Urinary bladder (tissue), 4 donors: ENCODE results near the gene AFF4. TPM values are rescaled to one million over a fixed set of nuclear protein-coding genes. Genes with fewer than 3 reads are reported as not detected.

Experiments used
- DNase-seq: peaks from one replicate; pipeline ENCODE4 v3.0.0-alpha.2; 2015; ENCODE audit errors: extremely low spot score
- H3K27ac ChIP-seq: one replicate; pipeline ENCODE4 v1.5.1; 2013; ENCODE audit warnings: low read depth, mild to moderate bottlenecking, moderate library complexity
- H3K36me3 ChIP-seq: one replicate; pipeline ENCODE4 v1.6.1; 2013; ENCODE audit warnings: mild to moderate bottlenecking, moderate library complexity; ENCODE audit not compliant: insufficient read depth
- H3K4me1 ChIP-seq: one replicate; pipeline ENCODE4 v1.6.1; 2013; ENCODE audit warnings: mild to moderate bottlenecking, moderate library complexity; ENCODE audit not compliant: insufficient read depth
- H3K4me3 ChIP-seq: one replicate; pipeline ENCODE4 v1.5.1; 2013; ENCODE audit warnings: low read depth, low read length
- WGBS: extraction: QIAGEN DNeasy Blood & Tissue Kit; methylation state at CpG from one replicate; pipeline ENCODE4 v1.1.7; 2013; 5-methylcytosine and 5-hydroxymethylcytosine counted together
- polyA plus RNA-seq: library from polyadenylated mRNA; stranded (reverse); fragments of 200-250 nt; gene quantifications from one replicate; pipeline ENCODE4 v1.2.3, GENCODE V29; 2013
- total RNA-seq: library from RNA; depleted of rRNA; stranded (reverse); fragments of >200 nt; gene quantifications from one replicate; pipeline ENCODE4 v1.2.3, GENCODE V29; 2014
- donor health status: healthy with polysubstance abuse.
- donor health status: healthy.

AFF4 gene
- total and polyA plus RNA-seq, 2 donors: 26.9 to 89.8 TPM

GRCh38 chr5:132943362-132944022 is 19.9 kb downstream of the AFF4 start:
- no peak overlapping the region for H3K27ac ChIP-seq
- H3K4me3 ChIP-seq: no peak overlapping the region
- H3K36me3 ChIP-seq: no peaks in the 10 kb centered on the region
- no peak for DNase-seq
- WGBS: 78% methylated on average over 3 of the region's 3 CpGs
- H3K4me1 ChIP-seq: no peaks in the 10 kb centered on the region

- no peaks in the 10 kb centered on the region for H3K4me1 ChIP-seq
- WGBS: 97% methylated on average over 5 of the region's 5 CpGs
- H3K27ac ChIP-seq: no peak overlapping the region
Observed at GRCh38 chr5:132941331-132941730, 22.1 kb downstream of the AFF4 start.

GRCh38 chr5:132928062-132928407 is 35.4 kb downstream of the AFF4 start:
- H3K4me3 ChIP-seq: no peak overlapping the region
- DNase-seq: no peak
- H3K36me3 ChIP-seq: peaks cover 2% of the 10 kb centered on the region
- no peak overlapping the region for H3K27ac ChIP-seq
- H3K4me1 ChIP-seq: no peaks in the 10 kb centered on the region
- whole genome bisulfite sequencing: 97% methylated on average over 2 of the region's 2 CpGs

More at GRCh38 chr5:132941331-132941730, 22.1 kb downstream of the AFF4 start:
- no peaks in the 10 kb centered on the region for H3K36me3 ChIP-seq
- no peak for DNase-seq
- H3K4me3 ChIP-seq: no peak overlapping the region

- Histone ChIP-seq H3K4me1 (no peaks in the 10 kb centered on the region), H3K27ac (no peak overlapping the region), H3K36me3 (peaks cover 2% of the 10 kb centered on the region), H3K4me3 (no peak overlapping the region)
- DNase-seq: no peak
- 77% methylated on average over 2 of the region's 2 CpGs for WGBS
Observed at GRCh38 chr5:132927355-132928061, 35.9 kb downstream of the AFF4 start.

- H3K36me3 ChIP-seq: peaks cover 2% of the 10 kb centered on the region
- 94% methylated on average over 4 of the region's 4 CpGs for WGBS
- H3K27ac ChIP-seq: no peak overlapping the region
- no peak overlapping the region for H3K4me3 ChIP-seq
- no peak for DNase-seq
- no peaks in the 10 kb centered on the region for H3K4me1 ChIP-seq
Observed at GRCh38 chr5:132926437-132926836, 37.0 kb downstream of the AFF4 start.

GRCh38 chr5:132916086-132916485 is 47.3 kb downstream of the AFF4 start:
- no peaks in the 10 kb centered on the region for H3K36me3 ChIP-seq
- 98% methylated on average over 3 of the region's 3 CpGs for WGBS
- no peaks in the 10 kb centered on the region for H3K4me1 ChIP-seq
- DNase-seq: no peak
- no peak overlapping the region for H3K27ac ChIP-seq
- H3K4me3 ChIP-seq: no peak overlapping the region

- H3K36me3 ChIP-seq: no peaks in the 10 kb centered on the region
- WGBS: 93% methylated on average over 5 of the region's 5 CpGs
Observed at GRCh38 chr5:132915681-132916080, 47.8 kb downstream of the AFF4 start.

GRCh38 chr5:132909702-132910101 is 53.7 kb downstream of the AFF4 start:
- Histone ChIP-seq H3K36me3 (no peaks in the 10 kb centered on the region), H3K4me3 (no peak overlapping the region), H3K27ac (no peak overlapping the region), H3K4me1 (no peaks in the 10 kb centered on the region)
- WGBS: 94% methylated on average over 1 of the region's 1 CpG
- DNase-seq: no peak

More at GRCh38 chr5:132915681-132916080, 47.8 kb downstream of the AFF4 start:
- H3K4me3 ChIP-seq: no peak overlapping the region
- DNase-seq: no peak
- H3K27ac ChIP-seq: no peak overlapping the region
- no peaks in the 10 kb centered on the region for H3K4me1 ChIP-seq

- Histone ChIP-seq H3K36me3 (no peaks in the 10 kb centered on the region), H3K27ac (no peak overlapping the region), H3K4me3 (no peak overlapping the region), H3K4me1 (no peaks in the 10 kb centered on the region)
- WGBS: 97% methylated on average over 2 of the region's 2 CpGs
- no peak for DNase-seq
Observed at GRCh38 chr5:132907161-132907560, 56.3 kb downstream of the AFF4 start.

- Histone ChIP-seq H3K4me1 (no peaks in the 10 kb centered on the region), H3K4me3 (no peak overlapping the region), H3K27ac (no peak overlapping the region), H3K36me3 (no peaks in the 10 kb centered on the region)
- no peak for DNase-seq
- WGBS: 67% methylated on average over 2 of the region's 2 CpGs
Observed at GRCh38 chr5:132905938-132906337, 57.5 kb downstream of the AFF4 start.

- WGBS: 98% methylated on average over 3 of the region's 3 CpGs
- no peaks in the 10 kb centered on the region for H3K36me3 ChIP-seq
- no peak for DNase-seq
Observed at GRCh38 chr5:132901730-132902129, 61.7 kb downstream of the AFF4 start.

GRCh38 chr5:132901036-132901435 is 62.4 kb downstream of the AFF4 start:
- Histone ChIP-seq H3K27ac (no peak overlapping the region), H3K36me3 (no peaks in the 10 kb centered on the region), H3K4me3 (no peak overlapping the region), H3K4me1 (no peaks in the 10 kb centered on the region)
- WGBS: 87% methylated on average over 4 of the region's 4 CpGs
- no peak for DNase-seq

More at GRCh38 chr5:132901730-132902129, 61.7 kb downstream of the AFF4 start:
- Histone ChIP-seq H3K27ac (no peak overlapping the region), H3K4me1 (no peaks in the 10 kb centered on the region), H3K4me3 (no peak overlapping the region)

GRCh38 chr5:132898094-132898493 is 65.3 kb downstream of the AFF4 start:
- no peaks in the 10 kb centered on the region for H3K4me1 ChIP-seq
- 74% methylated on average over 3 of the region's 3 CpGs for WGBS
- H3K4me3 ChIP-seq: no peak overlapping the region
- DNase-seq: no peak
- H3K36me3 ChIP-seq: no peaks in the 10 kb centered on the region
- no peak overlapping the region for H3K27ac ChIP-seq

- peaks cover 2% of the 10 kb centered on the region for H3K36me3 ChIP-seq
Observed at GRCh38 chr5:132896685-132897084, 66.7 kb downstream of the AFF4 start.

More at GRCh38 chr5:132896685-132897084, 66.7 kb downstream of the AFF4 start:
- WGBS: 92% methylated on average over 7 of the region's 7 CpGs
- no peak for DNase-seq
- H3K27ac ChIP-seq: no peak overlapping the region
- no peak overlapping the region for H3K4me3 ChIP-seq
- no peaks in the 10 kb centered on the region for H3K4me1 ChIP-seq
